Effector CD4-positive, alpha-beta T cell (primary cell): ENCODE results near the gene SLC11A1.

ENCODE experiments used
- DNase-seq: peaks from one replicate; pipeline ENCODE4 v3.0.0-alpha.2; 2020

SLC11A1 gene

GRCh38 chr2:218395090-218395444 lies 13.0 kb downstream of the SLC11A1 start:
- no peak for DNase-seq

- no peak for DNase-seq
These were observed 13.4 kb downstream of the SLC11A1 start for GRCh38 chr2:218395456-218395825.

- DNase-seq, result peak; percentile 89
These were observed 14.0 kb downstream of the SLC11A1 start for GRCh38 chr2:218395826-218396687.

GRCh38 chr2:218396688-218397462 lies 14.8 kb downstream of the SLC11A1 start:
- DNase-seq, result peak; percentile 65

GRCh38 chr2:218397463-218397819 lies 15.4 kb downstream of the SLC11A1 start:
- DNase-seq, result no peak

GRCh38 chr2:218397820-218398436 lies 15.9 kb downstream of the SLC11A1 start:
- no peak for DNase-seq

GRCh38 chr2:218398437-218399390 lies 16.6 kb downstream of the SLC11A1 start:
- peak; percentile 51 for DNase-seq

- DNase-seq, result peak; percentile 90
These were observed 17.5 kb downstream of the SLC11A1 start, which contains the start of gene CTDSP1 for GRCh38 chr2:218399391-218400166. Gene CTDSP1, plus strand, starts transcription at chr2:218399868. Its CDS starts 223 bp downstream, at chr2:218400091.

- peak; percentile 34 for DNase-seq
These were observed 18.3 kb downstream of the SLC11A1 start for GRCh38 chr2:218400167-218400929.

GRCh38 chr2:218400930-218401881 lies 19.1 kb downstream of the SLC11A1 start:
- DNase-seq, result no peak

- DNase-seq, result no peak
These were observed 19.8 kb downstream of the SLC11A1 start for GRCh38 chr2:218401890-218402289.

- DNase-seq, result no peak
These were observed 20.4 kb downstream of the SLC11A1 start for GRCh38 chr2:218402491-218402901.

GRCh38 chr2:218402911-218403411 lies 20.9 kb downstream of the SLC11A1 start:
- DNase-seq, result no peak

- DNase-seq, result no peak
These were observed 21.7 kb downstream of the SLC11A1 start for GRCh38 chr2:218403810-218404209.

- no peak for DNase-seq
These were observed 22.4 kb downstream of the SLC11A1 start for GRCh38 chr2:218404351-218405085.

- no peak for DNase-seq
These were observed 23.1 kb downstream of the SLC11A1 start for GRCh38 chr2:218405086-218405745.

GRCh38 chr2:218405746-218406208 lies 23.7 kb downstream of the SLC11A1 start:
- no peak for DNase-seq
